Breast epithelium (tissue), 3 donors: ENCODE data around the gene ZFP69B.

Experiments
- POLR2A ChIP-seq: fragments of 450-650 bp; IDR thresholded peaks from one replicate; pipeline ENCODE4 v1.6.1; 2016; ENCODE audit warnings: antibody characterized with exemption, mild to moderate bottlenecking, moderate library complexity
- TF ChIP-seq, protein P1 (sequence below), 3 donors: fragments of 450-650 bp; IDR thresholded peaks; one replicate each; pipeline ENCODE4 v1.5.1; 2016 to 2017; ENCODE audit warnings: antibody characterized with exemption in 3 of 3, mild to moderate bottlenecking in 3 of 3, moderate library complexity in 3 of 3

DNA sequence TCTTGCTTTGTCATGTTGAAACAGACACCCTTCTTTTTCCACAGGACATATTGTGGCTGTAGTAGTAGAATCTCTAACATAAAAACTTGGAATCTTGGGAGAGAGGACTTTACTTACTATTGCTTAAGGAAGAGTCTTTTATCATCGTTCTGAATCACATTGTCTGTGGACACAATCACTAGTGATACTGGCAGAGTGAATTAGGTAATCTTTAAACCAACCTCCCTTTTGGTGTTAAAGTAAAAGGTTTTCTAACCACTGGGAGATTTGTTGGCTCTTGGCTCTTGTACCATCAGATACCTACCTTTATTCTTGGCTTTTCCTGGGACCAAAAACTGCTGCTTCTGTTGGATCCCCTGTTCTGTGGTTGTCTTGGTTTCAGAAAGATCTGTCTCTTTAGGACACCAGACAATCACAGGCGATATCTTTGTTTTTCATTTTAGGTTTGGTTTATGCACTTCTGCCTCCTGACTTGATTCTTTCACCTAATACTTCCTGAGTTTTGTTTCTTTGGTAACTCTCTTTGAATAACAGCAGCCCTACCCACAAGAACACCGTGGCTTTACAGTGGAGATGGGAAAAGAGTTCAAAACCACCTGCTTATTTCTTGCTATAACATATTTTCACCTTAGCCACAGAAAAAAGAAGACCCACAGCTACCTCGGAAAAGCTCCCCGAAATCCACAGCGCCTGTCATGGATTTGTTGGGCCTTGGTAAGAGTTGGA lies 36.6 kb upstream of the ZFP69B start:
- TF ChIP-seq, protein P1, sequence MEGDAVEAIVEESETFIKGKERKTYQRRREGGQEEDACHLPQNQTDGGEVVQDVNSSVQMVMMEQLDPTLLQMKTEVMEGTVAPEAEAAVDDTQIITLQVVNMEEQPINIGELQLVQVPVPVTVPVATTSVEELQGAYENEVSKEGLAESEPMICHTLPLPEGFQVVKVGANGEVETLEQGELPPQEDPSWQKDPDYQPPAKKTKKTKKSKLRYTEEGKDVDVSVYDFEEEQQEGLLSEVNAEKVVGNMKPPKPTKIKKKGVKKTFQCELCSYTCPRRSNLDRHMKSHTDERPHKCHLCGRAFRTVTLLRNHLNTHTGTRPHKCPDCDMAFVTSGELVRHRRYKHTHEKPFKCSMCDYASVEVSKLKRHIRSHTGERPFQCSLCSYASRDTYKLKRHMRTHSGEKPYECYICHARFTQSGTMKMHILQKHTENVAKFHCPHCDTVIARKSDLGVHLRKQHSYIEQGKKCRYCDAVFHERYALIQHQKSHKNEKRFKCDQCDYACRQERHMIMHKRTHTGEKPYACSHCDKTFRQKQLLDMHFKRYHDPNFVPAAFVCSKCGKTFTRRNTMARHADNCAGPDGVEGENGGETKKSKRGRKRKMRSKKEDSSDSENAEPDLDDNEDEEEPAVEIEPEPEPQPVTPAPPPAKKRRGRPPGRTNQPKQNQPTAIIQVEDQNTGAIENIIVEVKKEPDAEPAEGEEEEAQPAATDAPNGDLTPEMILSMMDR (IDR thresholded peaks at IDR 0.05) = no peak
- TF ChIP-seq POLR2A = no peak
